Dedifferentiated amniotic fluid mesenchymal stem cell (primary cell): Measurements from ENCODE around the gene RNF13.

Experiments used
- DNase-seq: peaks from one replicate; pipeline ENCODE4 v3.0.0-alpha.2; 2016; ENCODE audit errors: extremely low spot score

The RNF13 gene

DNA sequence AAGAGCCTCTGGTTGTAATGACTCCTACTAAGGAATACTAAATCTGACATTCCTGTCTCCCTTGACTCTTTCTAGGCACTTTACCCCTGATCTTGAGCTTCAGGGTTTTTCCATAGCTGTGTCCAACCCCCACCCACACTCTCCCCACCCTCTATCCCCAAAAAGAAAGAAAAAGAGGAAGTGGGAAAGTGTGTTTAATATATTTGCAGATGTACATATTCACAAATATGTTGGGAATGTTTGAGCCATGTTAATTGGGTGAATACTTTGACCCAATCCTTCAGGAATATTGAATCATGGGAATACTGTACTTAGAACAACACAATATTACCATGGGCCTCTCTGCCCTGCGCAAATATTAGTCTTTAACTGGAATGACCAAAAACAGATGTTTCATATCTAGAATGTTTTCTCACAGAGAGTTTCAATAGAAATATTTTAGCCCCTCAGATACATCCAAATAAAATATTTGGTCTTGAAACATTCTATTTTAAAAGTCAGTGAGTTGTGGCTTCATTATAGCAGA lies 177.5 kb downstream of the RNF13 start:
- DNase-seq: no peak

DNA sequence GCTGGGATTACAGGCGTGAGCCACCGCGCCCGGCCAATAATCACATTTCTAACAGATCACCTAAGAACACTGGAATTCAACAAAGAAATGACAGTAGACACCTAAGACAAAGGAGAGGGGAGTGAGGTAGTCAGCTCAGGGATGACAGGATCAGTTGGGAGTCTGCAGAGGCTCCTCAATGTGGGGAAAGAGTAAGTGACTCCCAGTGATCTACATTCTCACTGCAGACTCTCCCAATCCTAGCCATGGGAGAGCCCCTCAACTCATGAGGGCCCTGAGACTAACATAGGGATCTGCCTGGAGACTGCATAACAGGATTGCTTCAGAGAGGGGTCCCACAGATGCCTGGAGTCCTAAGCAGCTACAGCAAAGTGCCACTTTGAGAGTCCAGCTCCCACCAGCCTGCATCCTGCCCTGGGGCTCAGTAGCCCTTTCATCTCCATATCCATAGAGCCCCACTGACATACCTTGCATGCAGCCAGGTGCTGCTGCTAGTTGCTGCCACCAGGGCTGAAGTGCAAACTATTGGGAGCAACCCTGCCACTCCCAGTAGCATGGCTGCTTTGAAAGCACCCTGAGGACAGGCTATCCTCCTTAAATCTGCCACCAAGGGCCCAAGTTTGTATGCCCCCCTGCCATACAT lies 179.5 kb downstream of the RNF13 start:
- no peak for DNase-seq

DNA sequence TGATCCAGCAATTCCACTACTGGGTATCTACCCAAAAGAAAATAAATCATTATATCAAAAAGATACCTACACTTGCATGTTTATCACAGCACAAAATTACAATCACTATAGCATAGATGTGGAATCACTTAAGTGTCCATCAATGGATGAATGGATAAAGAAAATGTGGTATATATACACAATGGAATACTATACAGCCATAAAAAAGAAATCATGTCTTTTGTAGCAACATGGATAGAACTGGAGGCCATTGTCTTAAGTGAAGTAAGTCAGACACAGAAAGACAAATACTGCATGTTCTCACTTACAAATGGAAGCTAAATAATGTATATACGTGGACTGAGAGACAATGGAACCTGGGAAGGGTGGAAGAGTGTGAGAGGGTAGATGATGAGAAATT lies 185.9 kb downstream of the RNF13 start:
- DNase-seq: no peak

DNA sequence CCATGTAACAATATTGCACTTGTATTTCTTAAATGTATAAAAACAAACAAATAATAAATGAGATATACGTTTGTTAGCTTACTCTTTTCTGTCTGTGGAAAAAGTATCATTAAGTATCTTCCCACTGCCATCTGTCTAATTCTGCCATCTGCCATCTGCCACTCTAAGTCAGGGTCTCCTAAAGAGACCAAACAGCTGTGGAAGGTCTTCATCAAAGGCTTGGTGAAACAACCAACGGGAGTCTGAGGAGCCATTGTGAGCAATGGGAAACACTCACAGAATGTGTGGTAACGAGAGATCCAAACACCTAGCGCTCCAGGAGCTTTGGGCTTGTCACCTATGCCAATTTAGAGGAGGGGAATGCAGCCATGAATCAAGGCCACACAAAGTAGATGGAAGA lies 186.4 kb downstream of the RNF13 start:
- no peak for DNase-seq

DNA sequence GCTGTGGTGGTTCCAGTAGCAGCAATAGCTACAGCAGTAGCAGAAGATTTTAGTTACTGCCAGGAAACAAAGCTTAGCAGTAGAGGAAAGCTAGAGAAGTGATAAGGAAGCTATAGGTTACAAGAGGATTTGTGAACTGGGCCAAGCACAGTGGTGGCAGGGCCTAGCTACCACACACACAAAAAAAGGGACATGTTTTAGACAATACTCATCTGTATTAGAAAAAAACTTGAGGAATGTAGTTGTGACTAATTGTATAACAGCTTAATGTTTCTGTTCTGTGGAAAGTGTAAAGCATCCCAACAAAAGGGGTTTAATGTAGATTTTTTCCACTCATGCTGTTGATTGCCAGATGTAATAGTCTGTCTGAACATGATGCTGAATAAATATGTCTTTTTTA lies 187.6 kb downstream of the RNF13 start:
- no peak for DNase-seq

- no peak for DNase-seq
These were observed 192.5 kb downstream of the RNF13 start for GRCh38 chr3:150005243-150006112.

DNA sequence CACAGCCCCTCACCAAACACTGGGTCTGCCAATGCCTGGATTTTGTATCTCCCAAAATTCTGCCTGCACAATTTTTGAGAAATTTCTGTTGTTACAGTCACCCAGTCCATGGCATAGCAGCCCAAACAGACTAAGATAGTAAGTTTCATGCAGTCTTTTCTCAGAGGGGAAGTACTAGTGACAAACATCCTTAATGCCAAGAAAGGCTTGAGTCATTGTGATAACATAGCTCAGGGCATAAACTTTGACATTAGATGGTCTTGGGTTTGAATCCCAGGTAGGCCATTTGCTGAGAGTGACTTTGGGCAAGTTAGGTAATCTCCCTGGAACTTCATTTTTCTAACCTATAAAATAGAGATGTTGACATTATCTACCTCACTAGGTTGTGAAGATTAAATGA lies 193.8 kb downstream of the RNF13 start:
- DNase-seq: no peak
